HG02678 (cell line): Measurements from ENCODE around the gene MDH1.
A peak's percentile ranks its signal among the peaks of the same experiment; 100 is the strongest.

Source experiments
- ATAC-seq: cut with Tn5 transposase; IDR thresholded peaks from one replicate; pipeline ENCODE4 v1.9.1; 2021; ENCODE audit warnings: mild to moderate bottlenecking, moderate library complexity; ENCODE audit not compliant: unreplicated experiment

Gene MDH1

DNA sequence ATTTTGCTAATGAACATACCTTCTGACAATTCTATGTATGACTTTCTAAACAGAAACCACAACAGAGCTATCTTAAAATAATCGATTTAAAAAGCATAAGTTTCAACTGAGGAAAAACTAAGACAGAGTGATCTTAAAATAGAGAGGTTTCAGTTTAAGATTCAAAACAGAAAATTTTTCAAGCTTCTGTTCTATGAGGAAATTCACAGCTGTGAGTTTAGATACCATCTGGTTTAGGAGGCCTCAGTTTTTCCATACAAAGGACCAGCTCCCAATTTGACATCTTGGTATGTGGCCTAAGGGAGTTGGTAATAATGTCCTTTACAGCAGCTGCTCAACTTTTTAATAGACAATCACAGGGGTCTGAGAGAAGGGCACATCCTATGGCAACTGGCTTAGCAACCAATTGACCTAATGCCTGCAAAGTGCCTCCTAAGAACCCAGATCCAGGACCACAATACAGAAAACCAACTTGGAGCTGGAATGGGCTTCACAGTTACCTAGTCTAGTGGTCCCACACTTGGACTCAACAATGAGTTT lies 39.7 kb downstream of the MDH1 start:
- ATAC-seq: no peak

DNA sequence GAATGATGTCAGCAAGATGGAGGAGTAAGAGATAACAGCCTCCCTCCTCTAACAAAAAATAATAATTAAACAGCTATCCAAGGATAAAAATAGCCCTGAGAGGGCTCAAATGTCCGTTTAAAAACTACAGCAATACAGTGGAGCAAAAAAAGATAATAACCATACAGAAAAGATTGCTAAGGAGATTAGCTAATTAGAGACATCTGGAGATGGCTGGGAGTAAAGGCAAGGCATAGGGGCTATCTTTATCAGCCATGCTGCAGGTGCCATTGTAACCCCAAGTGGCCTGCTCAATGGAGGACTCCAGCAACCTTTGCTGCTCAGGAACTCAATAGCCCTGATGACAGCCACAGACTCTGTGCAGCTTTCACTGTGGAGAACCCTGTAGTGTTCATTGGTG lies 42.7 kb downstream of the MDH1 start:
- no peak for ATAC-seq

DNA sequence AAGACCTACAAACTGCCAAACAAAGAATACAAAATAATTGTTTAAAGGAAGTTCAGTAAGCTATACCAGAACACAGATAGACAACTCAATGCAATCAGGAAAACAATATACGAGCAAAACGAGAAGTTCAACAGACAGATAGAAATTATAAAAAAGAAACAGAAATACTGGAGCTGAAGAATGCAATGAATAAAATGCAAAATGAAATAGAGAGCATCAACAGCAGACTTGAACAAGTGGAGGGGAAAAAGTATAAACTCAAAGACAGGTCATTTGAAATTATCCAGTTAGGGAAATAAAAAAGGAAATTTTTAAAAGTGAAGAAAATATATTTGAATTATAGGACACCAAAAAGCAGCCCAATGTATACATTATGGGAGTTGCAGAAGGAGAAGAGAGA lies 43.6 kb downstream of the MDH1 start:
- no peak for ATAC-seq

DNA sequence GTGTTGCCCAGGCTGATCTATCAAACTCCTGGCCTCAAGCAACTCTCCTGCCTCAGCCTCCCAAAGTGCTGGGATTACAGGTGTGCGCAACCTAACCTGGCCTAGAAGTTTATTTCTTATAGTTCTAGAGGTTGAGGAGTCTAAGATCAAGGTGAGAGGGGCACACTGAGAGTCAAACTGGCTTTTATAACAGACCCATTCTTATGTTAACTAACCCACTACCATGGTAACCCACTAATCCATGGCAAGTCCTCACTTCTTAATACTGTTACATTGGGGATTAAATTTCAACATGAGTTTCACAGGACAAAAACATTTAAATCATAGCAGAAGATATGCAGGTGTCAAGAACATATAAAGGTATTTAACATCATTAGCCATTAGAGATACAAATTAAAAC lies 50.6 kb downstream of the MDH1 start:
- no peak for ATAC-seq

DNA sequence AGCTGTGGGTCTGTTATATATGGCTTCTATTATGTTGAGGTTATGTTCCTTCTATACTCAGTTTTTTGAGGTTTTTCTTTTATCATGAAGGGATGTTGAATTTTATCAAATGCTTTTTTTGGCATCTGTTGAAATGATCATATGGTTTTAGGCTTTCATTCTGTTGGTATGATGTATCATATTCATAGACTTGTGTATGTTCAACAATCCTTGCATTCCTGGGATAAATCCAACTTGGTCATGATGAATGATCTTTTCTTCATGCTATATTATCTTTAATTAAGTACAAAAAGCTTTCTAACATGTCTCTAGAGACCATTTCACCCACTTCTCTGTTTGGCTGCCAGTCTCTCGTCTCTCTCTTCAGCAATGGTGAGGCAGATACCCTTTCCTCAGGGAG lies 54.2 kb downstream of the MDH1 start:
- no peak for ATAC-seq

DNA sequence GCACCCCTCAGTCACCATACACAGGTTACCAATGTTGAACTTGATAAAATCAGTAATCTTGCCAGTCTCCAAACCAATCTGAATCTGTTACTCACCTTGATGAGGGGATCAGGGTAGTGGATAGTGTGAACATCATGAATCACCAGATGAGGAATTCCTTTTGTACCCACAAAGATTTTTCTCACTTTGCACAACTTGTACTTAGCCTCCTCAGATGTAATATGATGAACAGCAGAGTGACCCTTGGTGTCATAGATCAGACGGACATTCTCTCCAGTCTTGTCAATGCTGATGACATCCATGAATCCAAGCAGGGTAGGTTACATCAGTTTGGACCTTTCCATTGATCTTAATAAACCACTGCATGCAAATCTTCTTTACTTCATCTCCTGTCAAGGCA lies 54.7 kb downstream of the MDH1 start:
- no peak for ATAC-seq

DNA sequence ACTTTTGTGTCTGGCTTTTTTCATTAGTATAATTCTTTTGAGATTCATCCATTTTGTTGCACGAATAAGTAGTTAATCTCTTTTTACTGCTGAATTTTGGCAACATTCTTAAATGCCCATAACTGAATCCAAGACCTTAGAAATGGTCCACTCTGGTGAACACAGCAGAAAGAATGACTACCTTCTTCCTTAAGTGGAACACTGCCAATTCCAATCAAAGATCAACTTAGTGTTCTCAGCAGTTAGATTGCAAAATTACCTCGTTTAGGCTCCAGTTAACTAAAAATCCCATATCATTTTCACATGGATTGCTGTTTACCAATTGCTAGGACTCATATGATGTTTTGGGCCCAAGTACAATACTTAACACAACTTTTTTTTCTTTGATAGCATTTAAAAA lies 59.9 kb downstream of the MDH1 start:
- no peak for ATAC-seq

DNA sequence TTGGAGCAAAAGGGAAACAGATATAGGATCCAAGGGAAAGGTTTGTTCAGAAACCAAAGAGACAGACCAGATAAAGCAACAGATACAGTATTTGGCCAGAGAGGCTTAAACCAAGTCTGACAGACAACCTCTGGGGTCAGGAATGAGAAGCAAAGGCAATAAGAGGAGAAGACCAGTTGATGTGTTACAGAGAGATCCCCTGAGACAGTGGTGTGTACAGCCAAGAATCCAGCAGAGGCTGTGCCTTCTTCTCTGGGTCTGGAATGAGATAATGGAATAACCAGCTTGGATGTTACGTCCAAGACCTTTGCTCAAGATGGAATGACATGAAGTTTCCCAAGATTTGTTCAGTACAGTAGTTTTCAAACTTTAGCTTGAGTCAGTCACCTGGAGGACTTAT lies 61.1 kb downstream of the MDH1 start:
- ATAC-seq: no peak

- no peak for ATAC-seq
These were observed 62.0 kb downstream of the MDH1 start for GRCh38 chr2:63650756-63651155.

GRCh38 chr2:63651356-63651755 lies 62.6 kb downstream of the MDH1 start:
- no peak for ATAC-seq

DNA sequence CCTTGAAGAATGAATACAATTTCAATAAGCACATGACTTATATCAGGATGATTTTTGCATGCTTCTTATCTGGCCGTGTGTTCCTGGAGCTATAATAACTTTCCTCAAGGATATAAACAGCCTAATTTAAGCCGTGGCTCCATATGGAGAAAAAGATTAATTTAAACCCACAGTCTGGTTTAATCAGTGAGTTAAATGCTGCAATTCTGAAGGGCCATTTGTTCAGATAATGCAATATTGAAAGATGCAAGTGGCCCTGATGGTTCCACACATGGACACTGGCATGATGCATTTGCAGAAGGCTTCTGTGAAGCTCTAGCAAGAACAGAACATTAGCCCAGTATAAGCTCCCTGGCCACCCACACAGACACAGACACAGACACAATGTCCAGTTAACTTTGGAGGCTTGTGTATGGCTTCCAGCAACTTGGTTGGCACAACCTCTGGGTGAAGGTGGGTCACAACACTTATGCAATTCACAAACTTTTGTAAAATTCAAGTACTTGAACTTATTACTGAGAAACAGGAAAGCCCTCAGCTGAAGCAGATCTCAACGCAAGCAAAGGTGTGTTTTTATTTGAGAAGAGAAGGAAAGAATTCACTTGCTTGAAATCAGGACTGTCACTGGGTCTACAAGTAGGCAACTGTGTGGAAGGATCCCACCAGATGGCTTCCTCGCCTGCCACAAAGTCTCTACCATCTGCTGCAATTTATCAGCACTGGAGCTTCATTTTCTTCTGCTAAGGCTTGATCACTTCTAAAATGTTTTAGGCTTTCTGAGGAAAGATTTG lies 63.3 kb downstream of the MDH1 start:
- no peak for ATAC-seq

GRCh38 chr2:63652652-63652985 lies 63.9 kb downstream of the MDH1 start:
- no peak for ATAC-seq

- peak; percentile 50 for ATAC-seq
These were observed 66.2 kb downstream of the MDH1 start for GRCh38 chr2:63654959-63655358.
